Effector CD4-positive, alpha-beta T cell (primary cell): ENCODE results near the gene TPGS1.
A peak's percentile ranks its signal among the peaks of the same experiment; 100 is the strongest.
"Not testable (repeated sequence)": the region's sequence is repeated elsewhere in the genome, so short reads cannot be mapped to it uniquely, and the experiment has no call there.

Experiments used
- DNase-seq: peaks from one replicate; pipeline ENCODE4 v3.0.0-alpha.2; 2020

Gene TPGS1

DNA sequence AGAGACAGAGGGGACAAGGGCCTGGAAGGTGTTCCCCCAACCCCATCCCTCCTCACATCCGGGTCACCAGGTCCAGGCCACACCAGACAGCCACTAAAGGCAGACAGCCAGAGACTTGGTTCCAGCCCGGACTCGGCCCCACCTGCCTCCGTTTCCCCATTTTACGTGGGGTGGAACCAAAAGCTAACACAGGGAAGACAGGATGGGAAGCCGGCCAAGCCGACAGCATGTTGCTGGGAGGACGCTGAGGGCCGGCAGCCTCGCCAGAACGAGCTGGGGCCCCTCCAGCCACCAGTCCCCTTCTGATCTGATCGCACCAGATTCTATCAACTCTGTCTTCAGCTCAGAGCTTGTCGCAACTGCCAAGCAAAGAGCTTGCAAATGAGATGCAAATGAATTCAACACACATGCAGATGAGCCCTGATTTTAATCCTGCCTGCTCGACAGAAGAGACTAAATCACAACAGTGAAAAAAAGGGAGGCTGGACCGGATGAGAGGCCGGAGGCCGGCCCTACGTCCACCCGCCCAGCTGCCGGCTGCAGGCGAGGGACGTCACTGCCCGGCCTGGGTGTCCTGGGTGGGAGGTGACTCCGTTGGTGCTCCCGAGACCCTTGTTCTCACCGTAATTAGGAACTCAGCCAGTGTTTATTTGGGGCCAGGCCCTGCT is 28.9 kb upstream of the TPGS1 start:
- no peak for DNase-seq

DNA sequence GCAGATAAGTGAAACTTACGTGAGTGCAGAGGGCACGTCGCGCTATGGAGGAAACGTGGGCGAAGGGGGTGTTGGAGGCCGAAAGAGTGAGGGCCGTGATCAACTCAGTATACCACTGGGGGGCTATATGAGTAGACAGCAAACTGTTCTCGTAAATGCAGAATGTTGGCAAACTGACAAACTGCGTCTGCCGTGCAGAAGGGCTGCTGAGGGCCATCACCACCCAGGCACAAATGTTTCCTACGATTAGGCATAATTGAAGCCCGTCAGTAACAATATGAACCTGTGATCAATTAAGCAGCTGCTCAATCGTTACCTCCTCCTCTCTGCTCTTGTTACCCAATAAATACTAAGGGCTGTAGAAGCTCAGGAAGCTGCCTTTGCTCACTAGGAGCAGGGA is 28.3 kb upstream of the TPGS1 start:
- DNase-seq, result no peak

DNA sequence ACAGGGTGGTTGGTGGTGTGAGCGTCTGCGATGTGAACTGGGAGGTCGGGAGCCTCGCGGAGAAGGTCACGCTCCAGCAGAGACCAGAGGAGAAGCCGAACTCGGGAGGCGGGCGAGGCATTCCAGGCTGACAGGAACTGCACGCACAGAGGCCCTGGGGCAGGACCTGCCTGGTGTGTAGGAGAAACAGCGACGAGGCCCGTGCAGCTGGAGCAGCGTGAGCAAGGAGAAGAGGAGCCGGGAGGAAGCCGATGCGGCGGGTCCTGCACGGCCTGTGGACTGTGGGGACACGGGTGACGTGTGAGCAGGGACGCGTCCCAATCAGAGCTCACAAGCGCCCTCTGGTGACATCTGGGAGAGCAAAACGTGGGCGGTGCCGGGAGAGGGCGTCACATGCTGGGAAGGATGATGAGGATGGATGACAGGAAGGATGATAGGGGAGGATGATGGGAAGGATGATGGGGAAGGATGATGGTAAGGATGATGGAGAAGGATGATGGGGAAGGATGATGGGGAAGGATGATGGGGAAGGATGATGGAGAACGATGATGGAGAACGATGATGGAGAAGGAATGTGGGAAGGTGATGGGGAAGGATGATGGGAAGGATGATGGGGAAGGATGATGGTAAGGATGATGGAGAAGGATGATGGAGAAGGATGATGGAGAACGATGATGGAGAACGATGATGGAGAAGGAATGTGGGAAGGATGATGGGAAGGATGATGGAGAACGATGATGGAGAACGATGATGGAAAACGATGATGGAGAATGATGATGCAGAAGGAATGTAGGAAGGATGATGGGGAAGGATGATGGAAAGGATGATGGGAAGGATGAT is 27.1 kb upstream of the TPGS1 start:
- DNase-seq, result peak; percentile 35

DNA sequence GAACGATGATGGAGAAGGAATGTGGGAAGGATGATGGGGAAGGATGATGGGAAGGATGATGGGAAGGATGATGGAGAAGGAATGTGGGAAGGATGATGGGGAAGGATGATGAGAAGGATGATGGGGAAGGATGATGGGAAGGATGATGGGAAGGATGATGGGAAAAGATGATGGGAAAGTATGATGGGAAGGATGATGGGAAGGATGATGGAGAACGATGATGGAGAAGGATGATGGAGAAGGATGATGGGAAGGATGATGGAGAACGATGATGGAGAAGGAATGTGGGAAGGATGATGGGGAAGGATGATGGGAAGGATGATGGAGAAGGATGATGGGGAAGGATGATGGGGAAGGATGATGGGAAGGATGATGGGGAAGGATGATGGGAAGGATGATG is 26.2 kb upstream of the TPGS1 start:
- not testable (repeated sequence) for DNase-seq

DNA sequence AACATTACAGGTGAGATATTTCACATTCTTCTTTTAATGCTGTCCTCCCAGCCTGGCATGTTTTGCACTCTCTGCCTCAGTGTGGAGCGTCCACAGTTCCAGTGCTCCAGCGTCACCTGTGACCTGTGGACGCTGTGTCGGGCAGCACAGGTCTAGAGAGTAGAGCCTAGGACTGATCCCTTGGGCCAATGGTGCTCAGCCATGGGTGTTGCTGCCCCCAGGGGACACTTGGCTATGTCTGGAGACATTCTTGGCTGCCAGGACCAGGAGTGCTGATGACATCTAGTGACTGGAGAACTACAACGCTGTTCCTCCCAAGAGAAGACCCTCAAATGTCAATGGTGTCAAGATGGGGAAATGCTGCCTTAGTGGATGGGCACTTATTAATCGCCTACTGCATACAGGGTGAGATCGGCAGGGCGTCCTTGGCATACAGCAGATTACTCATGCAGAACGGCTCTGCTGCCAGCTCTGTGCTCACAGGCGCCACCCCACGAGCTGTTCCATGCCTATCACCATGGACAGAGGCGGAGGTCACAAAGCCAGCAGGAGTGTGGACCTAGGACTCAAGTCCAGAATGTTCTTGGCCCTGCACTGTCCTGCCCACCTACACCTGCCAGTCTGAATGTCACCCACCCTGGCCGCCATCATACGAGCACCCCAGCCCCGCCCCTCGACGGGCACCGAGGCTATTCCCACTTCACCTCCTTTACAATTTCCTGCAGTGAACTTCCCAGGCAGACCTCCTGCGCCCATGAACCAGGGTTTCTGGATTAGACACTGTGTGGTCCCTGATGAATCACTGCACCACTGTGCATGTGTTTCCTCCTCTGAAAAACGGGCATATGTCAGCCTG is 24.9 kb upstream of the TPGS1 start:
- no peak for DNase-seq

DNA sequence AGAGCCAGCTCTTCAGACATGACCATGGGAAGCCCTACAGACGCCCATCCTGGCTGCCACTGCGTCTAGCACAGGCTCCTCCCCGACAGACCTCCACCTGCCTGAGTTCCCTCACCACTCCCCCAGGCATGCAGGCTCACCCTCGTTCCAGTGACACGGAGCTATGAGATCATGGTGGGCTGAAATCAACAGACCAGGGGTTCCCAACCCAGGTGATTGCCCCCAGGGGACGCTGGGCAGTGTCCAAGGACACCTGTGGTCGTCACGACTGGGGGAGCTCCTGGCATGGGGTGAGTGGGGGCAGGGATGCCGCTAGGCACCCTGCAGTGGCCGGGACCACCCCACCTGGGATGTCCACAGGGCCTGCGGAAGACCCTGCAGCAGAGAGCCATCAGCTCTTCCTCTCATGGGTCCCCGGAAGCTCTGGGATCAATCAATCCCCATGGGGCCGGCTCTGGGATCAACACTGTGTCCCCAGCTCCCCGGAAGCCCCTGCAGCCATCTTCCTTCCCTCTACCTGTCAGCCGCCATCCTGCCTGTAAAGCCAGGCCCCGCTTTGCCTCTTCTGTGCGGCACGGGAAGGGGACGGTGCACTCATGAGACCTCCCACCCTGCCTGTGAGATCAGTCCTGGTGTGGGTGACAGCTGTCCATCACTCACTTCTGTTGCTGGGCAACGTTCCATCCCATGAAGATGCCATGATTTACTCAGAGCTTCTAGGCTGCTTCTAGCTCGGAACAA is 23.8 kb upstream of the TPGS1 start:
- no peak for DNase-seq

DNA sequence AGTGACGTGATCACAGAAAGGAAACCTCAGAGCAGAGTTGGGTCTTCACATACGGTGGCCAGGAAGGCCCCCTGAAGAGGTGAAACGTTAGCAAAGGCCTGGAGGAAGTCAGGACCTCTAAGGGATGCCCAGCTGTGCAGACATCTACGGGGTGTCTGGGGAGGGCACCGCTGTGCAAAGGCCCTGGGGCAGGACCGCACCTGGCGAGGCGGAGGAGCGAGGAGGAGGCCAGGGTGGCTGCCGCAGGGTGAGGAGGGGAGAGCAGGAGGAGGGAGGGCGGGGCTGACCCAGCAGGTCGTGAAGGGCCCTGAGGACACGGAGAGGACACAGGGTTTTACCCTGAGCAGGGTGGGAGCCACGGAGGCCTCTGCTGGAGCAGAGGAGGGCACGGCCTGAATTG is 22.8 kb upstream of the TPGS1 start:
- no peak for DNase-seq

DNA sequence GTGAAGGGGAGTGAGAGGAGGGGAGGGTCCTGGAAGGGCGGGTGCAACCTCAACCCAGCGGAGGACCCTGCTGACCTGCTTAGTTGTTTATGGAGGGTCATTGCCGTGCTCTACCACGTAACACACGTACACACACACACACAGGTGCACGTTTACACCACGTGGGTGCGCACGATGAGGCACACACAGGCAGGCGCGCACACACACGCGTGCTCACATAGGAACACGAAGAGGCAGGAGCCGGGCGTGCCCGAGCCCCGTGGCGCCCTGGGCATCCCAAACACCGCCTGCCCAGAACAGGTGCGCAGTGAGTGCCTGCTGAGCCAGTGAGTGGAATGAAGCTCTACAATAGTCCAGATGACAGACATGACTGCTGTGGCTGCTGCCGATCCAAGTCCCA is 22.2 kb upstream of the TPGS1 start:
- no peak for DNase-seq

DNA sequence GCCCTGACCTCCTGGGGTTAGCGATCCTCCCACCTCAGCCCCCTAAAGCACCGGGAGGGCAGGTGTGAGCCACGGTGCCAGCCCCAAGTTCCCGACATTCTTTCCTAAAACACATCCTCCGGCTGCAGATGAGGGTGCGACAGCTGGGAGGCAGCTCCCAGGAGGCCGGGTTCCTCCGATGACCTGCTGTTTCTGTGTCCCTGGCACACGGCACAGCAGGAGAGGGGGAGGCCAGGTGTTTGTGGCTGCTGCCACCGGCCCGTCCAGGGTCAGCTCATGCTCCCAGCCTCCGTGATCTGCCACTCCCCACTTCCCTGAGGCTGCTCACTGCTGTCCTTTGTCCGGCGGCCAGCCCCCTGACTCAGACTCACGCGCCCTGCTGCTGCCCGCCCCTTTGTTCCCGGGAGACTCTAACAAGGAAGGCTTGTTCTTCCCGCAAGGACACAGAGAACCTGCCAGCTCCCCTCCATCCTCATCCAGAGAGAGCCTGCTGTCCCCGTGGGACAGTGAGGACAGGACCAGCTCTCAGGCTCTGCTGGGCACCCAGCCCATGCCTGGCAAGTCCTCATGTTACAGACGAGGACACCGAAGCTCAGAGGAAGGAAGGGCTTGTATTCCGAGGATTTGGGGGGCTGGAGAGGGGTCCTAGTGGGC is 21.6 kb upstream of the TPGS1 start:
- no peak for DNase-seq

DNA sequence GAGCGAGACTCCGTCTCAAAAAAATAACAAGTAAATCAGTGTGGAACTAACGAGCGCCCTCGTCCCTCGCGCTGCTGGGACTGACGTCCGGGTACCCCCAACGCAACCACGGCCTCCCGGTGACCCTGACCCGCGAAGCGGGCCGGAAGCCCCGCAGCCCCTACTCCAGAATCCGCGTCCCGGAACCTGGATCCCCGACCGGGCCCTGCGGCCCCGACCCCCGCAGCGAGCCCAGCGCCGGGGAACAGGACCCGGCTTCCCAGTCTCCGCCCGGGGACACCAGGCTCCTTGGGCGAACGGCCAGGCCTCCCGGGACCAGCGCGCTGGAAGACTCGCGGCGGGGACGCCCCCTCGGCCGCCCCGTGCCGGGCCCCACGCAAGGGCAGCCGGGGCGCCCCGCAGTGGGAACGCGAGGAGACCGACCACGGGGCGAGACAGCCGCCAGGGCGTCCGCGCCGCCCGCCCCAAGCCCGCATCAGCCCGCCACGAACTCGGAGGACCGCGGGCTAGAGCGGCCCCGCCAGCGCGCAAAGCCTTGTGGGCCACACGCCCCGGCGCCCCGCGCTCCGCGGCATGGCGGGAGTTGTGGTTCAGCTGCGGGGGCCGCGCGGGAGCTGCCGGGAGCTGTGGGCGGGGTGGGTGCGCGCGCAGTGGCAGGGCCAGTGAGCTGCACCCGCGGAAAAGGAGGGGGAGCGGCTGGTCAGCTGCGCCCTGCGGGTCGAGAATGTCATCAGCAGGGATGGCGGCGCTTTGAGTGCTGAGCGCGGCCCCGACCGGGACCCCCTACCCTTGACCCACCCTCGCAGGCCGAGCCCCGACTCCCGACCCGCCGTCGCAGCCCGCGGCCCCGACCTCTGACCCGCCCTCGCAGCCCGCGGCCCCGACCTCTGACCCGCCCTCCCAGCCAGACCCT is 18.5 kb upstream of the TPGS1 start:
- peak; percentile 90 for DNase-seq

DNA sequence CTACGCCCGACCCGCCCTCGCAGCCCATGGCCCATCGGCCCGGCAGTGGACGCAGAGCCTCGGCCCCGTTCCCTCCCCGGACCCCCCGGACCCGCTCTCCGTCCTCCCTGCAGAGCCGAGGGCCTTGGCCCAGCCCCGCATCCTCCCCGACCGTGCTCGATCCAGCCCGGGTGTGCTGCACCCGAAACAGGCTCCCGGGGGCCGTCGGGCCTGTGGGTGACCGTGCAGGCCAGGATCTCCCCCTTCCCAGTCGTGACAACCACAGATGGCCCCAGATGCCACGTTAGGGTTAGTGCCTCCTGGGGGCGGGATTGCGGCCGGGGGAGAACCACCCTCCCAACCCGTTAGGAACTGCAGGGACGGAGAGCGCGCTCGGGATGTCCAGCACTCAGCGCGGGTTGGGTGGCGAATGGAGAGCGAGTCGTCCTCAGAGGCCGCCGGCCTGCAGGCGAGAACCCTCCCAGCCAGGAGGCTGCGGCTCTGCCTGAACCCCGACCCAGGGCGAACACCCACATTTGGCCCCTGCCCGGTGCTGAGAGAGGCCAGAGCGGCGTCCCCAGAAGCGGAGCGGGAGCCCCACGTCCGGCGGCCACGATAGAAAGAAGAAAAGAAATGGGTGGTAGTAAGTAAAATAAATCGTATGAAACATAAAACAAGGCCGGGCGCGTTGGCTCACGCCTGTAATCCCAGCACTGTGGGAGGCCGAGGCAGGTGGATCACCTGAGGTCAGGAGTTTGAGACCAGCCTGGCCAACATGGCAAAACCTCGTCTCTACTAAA is 17.7 kb upstream of the TPGS1 start:
- DNase-seq, result no peak

DNA sequence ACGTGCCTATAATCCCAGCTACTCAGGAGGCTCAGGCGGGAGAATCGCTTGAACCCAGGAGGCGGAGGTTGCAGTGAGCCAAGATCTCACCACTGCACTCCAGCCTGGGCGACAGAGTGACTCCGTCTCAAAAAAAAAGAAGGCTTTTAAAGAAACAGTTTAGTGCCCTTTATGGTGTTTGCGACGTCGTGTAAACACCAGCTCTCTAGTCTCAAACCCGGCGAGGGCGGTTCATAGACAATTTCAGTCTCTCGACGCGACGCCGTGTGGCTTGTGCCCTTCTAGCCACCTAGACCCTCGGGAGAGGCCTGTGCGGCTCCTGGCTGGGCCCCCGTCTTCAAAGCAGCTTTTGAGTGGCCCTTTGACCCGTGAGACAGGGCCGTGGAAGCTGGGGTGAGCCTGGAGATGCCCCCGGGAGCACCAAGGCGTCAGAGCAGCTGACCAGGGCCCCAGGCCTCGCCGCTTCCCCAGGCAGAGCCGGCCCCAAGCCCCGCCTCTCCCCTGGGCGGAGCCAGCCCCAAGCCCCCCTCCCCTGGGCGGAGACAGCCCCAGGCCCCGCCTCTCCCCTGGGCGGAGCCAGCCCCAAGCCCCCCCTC is 16.1 kb upstream of the TPGS1 start:
- no peak for DNase-seq

DNA sequence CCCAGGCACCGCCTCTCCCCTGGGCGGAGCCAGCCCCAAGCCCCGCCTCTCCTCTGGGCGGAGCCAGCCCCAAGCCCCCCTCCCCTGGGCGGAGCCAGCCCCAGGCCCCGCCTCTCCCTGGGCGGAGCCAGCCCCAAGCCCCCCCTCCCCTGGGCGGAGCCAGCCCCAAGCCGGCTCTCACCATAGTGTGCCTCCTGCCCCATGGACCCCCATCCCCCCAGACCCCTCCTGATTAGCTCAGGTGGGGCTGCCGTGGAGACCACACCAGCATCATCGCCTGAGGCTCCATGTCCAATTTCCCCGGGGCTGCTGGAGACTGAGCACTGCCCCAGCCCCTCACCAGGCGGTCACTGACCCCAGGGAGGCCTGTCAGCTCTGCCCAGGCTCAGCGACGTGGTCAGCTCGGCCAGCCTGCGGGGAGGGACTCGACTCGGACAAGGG is 15.2 kb upstream of the TPGS1 start:
- peak; percentile 51 for DNase-seq

DNA sequence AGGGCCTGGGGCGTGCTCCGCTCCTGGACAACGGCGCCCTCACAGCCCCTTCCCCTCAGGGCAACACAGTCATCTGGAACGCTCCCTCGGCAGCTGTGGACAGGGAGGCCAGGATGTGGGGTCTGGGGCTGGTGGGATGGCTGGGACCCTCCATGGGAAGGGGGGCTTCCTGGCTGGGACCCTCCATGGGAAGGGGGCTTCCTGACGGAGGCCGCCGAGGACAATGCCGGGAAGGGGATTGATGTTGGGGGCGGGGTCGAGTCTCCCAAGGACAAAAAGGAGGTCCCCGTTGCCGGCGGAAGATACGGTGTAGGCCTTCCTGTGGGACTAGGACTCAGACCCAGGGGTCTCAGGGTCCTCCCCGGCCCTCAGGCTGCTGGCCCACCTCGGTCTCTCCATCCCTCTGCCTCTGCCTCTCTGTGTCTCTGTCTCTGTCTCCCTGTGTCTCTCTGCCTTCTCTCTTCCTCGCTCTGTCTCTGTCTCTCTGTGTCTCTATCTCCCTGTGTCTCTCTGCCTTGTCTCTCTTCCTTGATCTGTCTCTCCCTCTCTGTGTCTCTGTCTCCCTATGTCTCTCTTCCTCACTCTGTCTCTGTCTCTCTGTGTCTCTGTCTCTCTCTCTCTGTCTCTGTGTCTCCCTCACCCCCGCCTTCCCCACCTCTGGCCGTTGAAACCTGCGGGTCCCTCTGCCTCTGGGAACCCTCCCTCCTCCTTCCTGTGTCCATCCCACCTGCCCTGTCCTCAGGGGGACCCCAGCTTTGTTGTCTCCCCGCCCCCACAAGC is 13.7 kb upstream of the TPGS1 start:
- DNase-seq, result no peak

DNA sequence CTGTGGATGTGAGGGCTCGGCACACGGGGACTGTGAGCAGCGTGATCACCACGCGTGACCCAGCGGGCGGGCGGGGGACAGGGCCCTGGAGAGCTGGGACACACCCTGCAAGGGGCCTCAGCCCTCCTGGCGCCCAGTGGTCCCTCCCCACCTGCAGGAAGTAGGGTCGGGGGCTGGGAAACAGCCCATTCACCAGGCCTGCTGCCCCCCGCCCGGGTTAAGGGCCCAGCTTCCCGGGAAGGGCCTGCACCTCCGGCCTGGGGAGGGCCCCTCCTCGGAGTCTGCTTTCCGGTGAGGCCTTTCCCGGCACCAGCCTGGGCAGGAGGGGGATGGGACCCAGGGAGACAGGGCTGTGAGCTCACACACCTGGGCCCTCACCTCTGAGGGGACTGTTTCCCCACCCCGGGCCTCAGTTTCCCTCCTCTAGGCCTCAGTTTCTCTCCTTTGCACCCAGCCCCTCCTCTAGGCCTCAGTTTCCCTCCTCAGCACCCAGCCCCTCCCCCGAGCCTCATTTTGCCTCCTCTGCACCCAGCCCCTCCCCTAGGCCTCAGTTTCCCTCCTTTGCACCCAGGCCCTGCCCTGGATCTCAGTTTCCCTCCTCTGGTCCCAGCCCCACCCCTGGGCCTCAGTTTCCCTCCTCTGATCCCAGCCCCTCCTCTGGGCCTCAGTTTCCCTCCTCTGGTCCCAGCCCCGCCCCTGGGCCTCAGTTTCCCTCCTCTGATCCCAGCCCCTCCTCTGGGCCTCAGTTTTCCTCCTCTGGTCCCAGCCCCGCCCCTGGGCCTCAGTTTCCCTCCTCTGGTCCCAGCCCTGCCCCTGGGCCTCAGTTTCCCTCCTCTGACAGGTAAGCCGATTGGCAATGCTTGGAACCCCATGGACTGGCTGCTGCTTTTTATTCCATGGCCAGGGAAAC is 12.9 kb upstream of the TPGS1 start:
- DNase-seq, result no peak

DNA sequence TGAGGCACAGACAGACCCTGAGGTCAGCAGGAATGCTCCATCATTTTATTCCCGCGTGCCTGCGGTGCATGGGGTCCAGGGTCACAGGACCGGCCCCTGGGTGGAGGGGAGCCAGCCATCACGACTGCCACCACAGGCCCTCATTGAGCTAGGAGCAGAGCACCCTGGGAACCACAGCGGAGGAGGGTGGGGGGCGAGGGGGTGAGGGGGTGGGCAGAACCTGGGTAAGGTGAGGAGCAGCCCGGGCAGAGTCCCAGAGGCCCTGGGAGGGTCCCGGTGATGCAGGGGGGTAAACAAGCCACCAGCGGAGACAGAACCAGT is 12.3 kb upstream of the TPGS1 start:
- no peak for DNase-seq

DNA sequence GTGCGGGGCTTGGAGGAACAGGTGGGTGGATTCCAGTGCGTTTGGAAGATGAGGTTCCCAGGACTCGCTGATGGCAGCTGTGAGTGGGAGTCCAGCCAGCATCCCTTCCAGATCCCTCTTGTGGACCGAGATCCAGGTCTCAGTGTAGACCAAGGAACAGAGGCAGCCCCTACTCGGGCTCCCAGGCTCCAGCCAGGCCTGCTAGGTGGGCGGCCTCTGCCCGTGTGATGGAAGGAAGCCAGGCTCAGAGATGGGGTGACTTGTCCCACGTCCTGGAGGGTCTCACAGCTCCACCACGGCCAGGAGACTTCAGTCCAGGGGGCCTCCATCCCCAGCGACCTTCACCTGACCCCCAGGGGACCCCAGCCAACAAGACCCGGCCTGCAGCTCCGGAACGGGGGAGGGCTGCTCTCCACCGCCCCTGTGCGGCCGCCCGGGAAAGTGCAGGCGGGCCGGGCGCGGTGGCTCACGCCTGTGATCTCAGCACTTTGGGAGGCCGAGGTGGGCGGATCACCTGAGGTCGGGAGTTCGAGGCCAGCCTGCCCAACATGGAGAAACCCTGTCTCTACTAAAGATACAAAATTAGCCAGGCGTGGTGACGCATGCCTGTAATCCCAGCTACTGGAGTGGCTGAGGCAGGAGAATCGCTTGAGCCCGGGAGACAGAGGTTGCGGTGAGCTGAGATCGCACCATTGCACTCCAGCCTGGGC is 11.7 kb upstream of the TPGS1 start:
- no peak for DNase-seq
